Dendritic cell treated with granulocyte-macrophage colony-stimulating factor and Interleukin-4, amounts not matched to agents 40 ng/mL and 50 ng/mL, for 4 days (primary cell): ENCODE data around the gene ZNF566.

ENCODE experiments used
- H3K27ac Mint-ChIP-seq: one replicate; pipeline ENCODE4 v1.8.0; 2022; ENCODE audit warnings: mild to moderate bottlenecking, mixed read lengths
- H3K27me3 Mint-ChIP-seq: one replicate; pipeline ENCODE4 v1.8.0; 2022; ENCODE audit warnings: mild to moderate bottlenecking, mixed read lengths
- H3K36me3 Mint-ChIP-seq: one replicate; pipeline ENCODE4 v1.8.0; 2022; ENCODE audit warnings: low read depth, mixed read lengths
- H3K4me1 Mint-ChIP-seq: one replicate; pipeline ENCODE4 v1.8.0; 2022; ENCODE audit warnings: low read depth, mixed read lengths
- H3K4me3 Mint-ChIP-seq: one replicate; pipeline ENCODE4 v1.8.0; 2022; ENCODE audit warnings: mild to moderate bottlenecking, moderate library complexity, mixed read lengths
- H3K9me3 Mint-ChIP-seq: one replicate; pipeline ENCODE4 v1.8.0; 2022; ENCODE audit warnings: mixed read lengths
- intact Hi-C: fragments of 100-400 bp; cut with micrococcal nuclease; formaldehyde crosslinking; loops from one replicate; pipeline ENCODE4 v1.15.0; 2022

ZNF566 gene

DNA sequence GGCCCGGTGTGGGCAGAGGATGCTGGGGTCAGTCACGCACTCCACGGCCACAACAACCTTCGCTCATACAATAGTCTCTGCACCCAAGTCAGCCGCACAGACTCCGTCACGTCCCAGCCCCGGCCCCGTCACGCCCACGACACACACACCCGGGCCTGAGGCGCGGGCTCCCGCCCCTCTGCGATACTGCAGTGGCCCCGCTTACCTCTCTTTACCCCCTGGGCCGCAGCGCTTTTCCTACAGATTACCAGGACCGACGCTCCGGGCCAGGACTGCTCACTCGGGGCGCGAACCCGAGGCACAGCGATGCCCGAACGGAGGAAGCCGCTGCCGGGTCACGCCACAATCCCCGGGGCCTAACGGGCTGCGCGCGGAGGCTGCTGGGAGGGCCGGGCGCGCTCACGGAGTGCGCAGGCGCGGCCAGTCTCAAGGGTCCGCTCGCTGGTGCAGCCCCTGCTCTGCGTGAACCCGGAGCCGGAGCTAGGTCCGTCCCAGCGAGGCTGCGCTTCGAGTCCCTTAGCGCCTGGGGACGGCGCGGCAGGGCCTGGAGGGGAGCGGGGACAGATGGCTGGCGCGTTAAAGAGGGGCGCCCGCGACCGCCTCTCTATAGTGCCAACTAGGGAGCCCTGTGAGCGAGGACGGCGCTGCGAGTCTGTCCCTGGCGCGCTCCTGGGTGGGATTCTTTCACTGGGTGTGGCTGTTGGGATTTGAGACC, 70.9 kb downstream of the ZNF566 start, which contains the start of gene ZFP82:
Gene ZFP82, minus strand, starts transcription at position 358 of the 715 bp plus-strand sequence. CDS start 8,855 bp downstream, outside the sequence.
- Mint-ChIP-seq H3K4me3 (peak within 1 kb of the TSS; percentile 93), H3K36me3 (peaks cover 31% of the 10 kb centered on the region), H3K27ac (peak within 1 kb of the TSS; percentile 94), H3K27me3 (peaks cover 33% of the 10 kb centered on the region), H3K9me3 (peaks cover 20% of the 10 kb centered on the region), H3K4me1 (peaks cover 15% of the 10 kb centered on the region)
- intact Hi-C loops = no loop called here

DNA sequence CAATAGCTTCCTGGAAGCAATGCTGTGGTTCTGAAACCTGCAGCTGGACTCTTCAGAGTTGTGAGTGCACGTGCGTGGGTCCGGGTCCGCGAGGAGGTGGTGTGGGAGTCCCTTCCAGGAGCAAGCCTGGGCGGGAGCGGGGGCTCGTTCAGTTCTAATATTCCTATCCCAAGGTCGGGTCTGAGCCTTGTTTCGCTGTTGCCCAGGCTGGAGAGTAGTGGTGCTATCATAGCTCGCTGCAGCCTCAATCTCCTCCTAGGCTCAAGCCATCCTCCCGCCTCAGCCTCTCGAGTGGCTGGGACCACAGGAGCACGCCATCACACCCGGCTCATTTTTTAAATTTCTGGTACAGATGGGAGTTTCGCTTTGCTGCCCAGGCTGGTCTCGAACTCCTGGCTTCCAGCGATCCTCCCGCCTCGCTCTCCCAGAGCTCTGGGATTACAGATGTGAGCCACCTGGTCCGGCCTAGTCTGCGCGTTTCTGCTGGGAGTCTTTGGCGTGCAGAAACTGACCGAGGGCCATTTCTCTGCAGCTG, 71.5 kb downstream of the ZNF566 start:
- Mint-ChIP-seq H3K36me3 (peaks cover 37% of the 10 kb centered on the region), H3K27ac (peak overlapping the region; percentile 94)
- intact Hi-C loops = no loop called here

DNA sequence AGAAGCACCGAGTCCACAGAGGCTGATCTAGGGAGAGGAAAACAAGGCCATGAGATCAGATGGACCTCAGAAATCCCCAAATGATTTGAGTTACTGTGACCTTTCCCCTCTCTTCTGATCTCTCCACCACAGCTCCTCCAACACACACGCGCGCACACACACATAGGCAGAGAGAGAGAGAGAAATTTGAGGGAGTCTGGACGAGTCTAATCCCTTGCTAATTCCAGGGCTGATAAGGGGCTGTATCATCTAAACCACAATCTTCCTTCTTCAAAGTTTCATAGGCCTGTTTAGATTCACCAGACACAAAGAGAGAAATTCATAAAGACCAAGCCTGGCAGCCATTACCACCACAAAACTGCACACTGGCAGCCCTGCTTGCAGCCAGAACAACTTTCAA, 79.5 kb downstream of the ZNF566 start:
- H3K4me3 Mint-ChIP-seq = no peak overlapping the region
- H3K27me3 Mint-ChIP-seq = no peaks in the 10 kb centered on the region
- peaks cover 63% of the 10 kb centered on the region for H3K9me3 Mint-ChIP-seq
- H3K27ac Mint-ChIP-seq = no peak overlapping the region
- peaks cover 80% of the 10 kb centered on the region for H3K36me3 Mint-ChIP-seq
- intact Hi-C loops = no loop called here
- H3K4me1 Mint-ChIP-seq = no peaks in the 10 kb centered on the region

More for the DNA sequence above, 71.5 kb downstream of the ZNF566 start:
- Mint-ChIP-seq H3K9me3 (peaks cover 25% of the 10 kb centered on the region), H3K4me1 (peaks cover 15% of the 10 kb centered on the region), H3K4me3 (peak overlapping the region; percentile 93), H3K27me3 (peaks cover 32% of the 10 kb centered on the region)

- Mint-ChIP-seq H3K4me3 (no peak overlapping the region), H3K9me3 (peaks cover 70% of the 10 kb centered on the region), H3K36me3 (peaks cover 92% of the 10 kb centered on the region), H3K27me3 (no peaks in the 10 kb centered on the region), H3K4me1 (no peaks in the 10 kb centered on the region), H3K27ac (no peak overlapping the region)
- intact Hi-C loops = no loop called here
Measured at GRCh38 chr19:36408101-36408500, 81.3 kb downstream of the ZNF566 start.

DNA sequence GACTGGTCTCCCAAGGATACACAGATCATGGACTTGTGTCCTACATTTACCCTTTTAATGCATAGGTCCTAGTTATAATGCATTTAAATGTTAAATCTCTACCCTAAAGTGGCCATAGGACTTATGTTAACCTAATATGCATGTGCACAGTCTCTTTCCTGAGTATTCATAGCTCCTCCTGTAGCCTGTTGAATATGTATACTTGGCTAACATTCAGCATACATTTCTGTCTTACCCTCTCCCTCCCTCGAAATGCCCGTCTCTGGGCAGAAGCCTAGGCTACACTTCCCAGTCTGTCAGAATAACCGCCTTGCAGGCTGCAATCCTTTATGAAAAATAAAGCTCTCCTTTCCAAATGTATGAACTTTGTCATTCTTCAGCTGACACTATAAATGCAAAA, 84.9 kb downstream of the ZNF566 start:
- Mint-ChIP-seq H3K27ac (no peak overlapping the region), H3K4me1 (no peaks in the 10 kb centered on the region)

GRCh38 chr19:36401475-36401874, 87.9 kb downstream of the ZNF566 start:
- intact Hi-C loops = no loop called here
- H3K27ac Mint-ChIP-seq = no peak overlapping the region
- no peaks in the 10 kb centered on the region for H3K27me3 Mint-ChIP-seq
- no peaks in the 10 kb centered on the region for H3K4me1 Mint-ChIP-seq
- H3K36me3 Mint-ChIP-seq = peaks cover 97% of the 10 kb centered on the region
- no peak overlapping the region for H3K4me3 Mint-ChIP-seq
- peaks cover 64% of the 10 kb centered on the region for H3K9me3 Mint-ChIP-seq

More for the DNA sequence above, 84.9 kb downstream of the ZNF566 start:
- peaks cover 61% of the 10 kb centered on the region for H3K9me3 Mint-ChIP-seq
- H3K4me3 Mint-ChIP-seq = no peak overlapping the region
- intact Hi-C loops = no loop called here
- peaks cover 93% of the 10 kb centered on the region for H3K36me3 Mint-ChIP-seq
- H3K27me3 Mint-ChIP-seq = no peaks in the 10 kb centered on the region

GRCh38 chr19:36398571-36398970, 90.8 kb downstream of the ZNF566 start:
- no peak overlapping the region for H3K4me3 Mint-ChIP-seq
- intact Hi-C loops = no loop called here
- no peak overlapping the region for H3K27ac Mint-ChIP-seq
- H3K36me3 Mint-ChIP-seq = peaks cover 99% of the 10 kb centered on the region
- H3K9me3 Mint-ChIP-seq = peaks cover 74% of the 10 kb centered on the region
- H3K27me3 Mint-ChIP-seq = no peaks in the 10 kb centered on the region
- H3K4me1 Mint-ChIP-seq = no peaks in the 10 kb centered on the region
